Keratinocyte (primary cell): ENCODE measurements around the gene MAPKAPK3. TPM values are rescaled to one million over a fixed set of nuclear protein-coding genes. Genes with fewer than 3 reads are reported as not detected.

Experiments used
- DNase-seq: peaks from one replicate; pipeline ENCODE4 v3.0.0-alpha.2; 2011; ENCODE audit warnings: low read depth, missing footprints, low spot score
- FAIRE-seq: peaks from 2 replicates; lab custom pipeline; 2011; peaks lifted over from hg19 to GRCh38; lab: Jason Lieb, UNC
- H2AFZ ChIP-seq: 2 replicates; pipeline ENCODE4 v1.6.0; 2012; ENCODE audit warnings: low read length, control low read depth, inconsistent platforms; ENCODE audit not compliant: control insufficient read depth
- H3K27ac ChIP-seq: 2 replicates; pipeline ENCODE4 v1.5.1; 2011; ENCODE audit warnings: low read length; ENCODE audit not compliant: control insufficient read depth, insufficient read depth
- H3K27me3 ChIP-seq: 3 replicates; pipeline ENCODE4 v1.6.0; 2011; ENCODE audit warnings: low read length; ENCODE audit not compliant: control insufficient read depth, insufficient read depth; ENCODE audit errors: extremely low read depth
- H3K36me3 ChIP-seq, 2 experiments: 2 replicates in 1 of 2; 3 replicates in 1 of 2; pipeline ENCODE4 v1.5.1; 2011; ENCODE audit warnings: low read length in 2 of 2, mild to moderate bottlenecking in 1 of 2; ENCODE audit not compliant: control insufficient read depth in 2 of 2, insufficient read depth in 2 of 2; ENCODE audit errors: extremely low read depth in 1 of 2
- H3K4me1 ChIP-seq: 3 replicates; pipeline ENCODE4 v1.5.1; 2011; ENCODE audit warnings: low read length; ENCODE audit not compliant: control insufficient read depth, insufficient read depth; ENCODE audit errors: extremely low read depth
- H3K4me2 ChIP-seq: 3 replicates; pipeline ENCODE4 v1.6.0; 2011; ENCODE audit warnings: low read depth, low read length; ENCODE audit not compliant: control insufficient read depth, insufficient read depth; ENCODE audit errors: extremely low read depth
- H3K4me3 ChIP-seq, 3 experiments: fragments of 200-600 bp in 1 of 3; sonication (generic) in 1 of 3; 2 replicates in 2 of 3; 3 replicates in 1 of 3; pipeline ENCODE4 v1.5.1; 2011 to 2016; ENCODE audit warnings: low read length in 3 of 3, mild to moderate bottlenecking in 3 of 3, control low read depth in 2 of 3, inconsistent platforms in 1 of 3, low read depth in 1 of 3, mixed read lengths in 1 of 3, mixed run types in 1 of 3, moderate library complexity in 1 of 3; ENCODE audit not compliant: control insufficient read depth in 2 of 3, insufficient read depth in 2 of 3; ENCODE audit errors: extremely low read depth in 1 of 3
- H3K79me2 ChIP-seq: 2 replicates; pipeline ENCODE4 v1.6.0; 2012; ENCODE audit warnings: low read length; ENCODE audit not compliant: control insufficient read depth, insufficient read depth
- H3K9ac ChIP-seq: 3 replicates; pipeline ENCODE4 v1.6.0; 2011; ENCODE audit warnings: low read length; ENCODE audit not compliant: control insufficient read depth, insufficient read depth; ENCODE audit errors: extremely low read depth
- H3K9me1 ChIP-seq: 3 replicates; pipeline ENCODE4 v1.6.0; 2011; ENCODE audit warnings: low read length; ENCODE audit not compliant: control insufficient read depth, insufficient read depth; ENCODE audit errors: extremely low read depth
- H3K9me3 ChIP-seq: 2 replicates; pipeline ENCODE4 v1.5.1; 2012; ENCODE audit warnings: low read depth, low read length; ENCODE audit not compliant: control insufficient read depth
- H4K20me1 ChIP-seq: 3 replicates; pipeline ENCODE4 v1.6.0; 2011; ENCODE audit warnings: low read length; ENCODE audit not compliant: control insufficient read depth, insufficient read depth; ENCODE audit errors: extremely low read depth
- CTCF ChIP-seq, 3 experiments: IDR thresholded peaks in 1 of 3; conservative IDR thresholded peaks in 1 of 3; optimal IDR thresholded peaks in 1 of 3; 2 replicates in 2 of 3; 3 replicates in 1 of 3; pipeline versions ENCODE3 to v1.5.1; 2011; ENCODE audit warnings: low read length in 3 of 3, mild to moderate bottlenecking in 3 of 3, moderate library complexity in 2 of 3, control low read depth in 1 of 3, inconsistent platforms in 1 of 3; ENCODE audit not compliant: insufficient read depth in 2 of 3; ENCODE audit errors: extremely low read depth in 1 of 3
- EZH2 ChIP-seq: IDR thresholded peaks from one replicate; pipeline ENCODE4 v1.6.1; 2012; ENCODE audit warnings: inconsistent platforms, mild to moderate bottlenecking, low read length, moderate library complexity
- dilution Hi-C: fragments of 300-500 bp; cut with MboI; formaldehyde crosslinking; loops from one replicate; pipeline ENCODE4 v1.7.0; 2020; ENCODE audit warnings: low sequenced_read_pairs; ENCODE audit not compliant: extremely low pct_ligation_motif_present
- polyA plus RNA-seq, 5 experiments: library from polyadenylated mRNA; depleted of rRNA in 3 of 5; stranded (reverse) in 3 of 5; stranded (forward) in 1 of 5; unstranded in 1 of 5; fragments of >200 nt; gene quantifications; 1 replicate in 1 of 5; 2 replicates in 3 of 5; 3 replicates in 1 of 5; pipeline versions ENCODE4 v1.2.1 to v1.2.3, GENCODE V29; 2011 to 2012; ENCODE audit warnings: missing spikeins in 2 of 5, low read depth in 1 of 5, low replicate concordance in 1 of 5

Gene MAPKAPK3
- polyA plus RNA-seq, 1 donor (not counting 4 experiments of a cell fraction or from before 2014, with no cell fraction given) = 134 TPM

GRCh38 chr3:50581459-50581842 is 35.5 kb upstream of the MAPKAPK3 start:
- Histone ChIP-seq H3K9me1 (no peaks in the 10 kb centered on the region), H4K20me1 (no peaks in the 10 kb centered on the region), H3K27ac (no peak overlapping the region), H3K4me2 (no peak overlapping the region), H3K36me3 (peaks cover 16 to 24% of the 10 kb centered on the region in 2 experiments), H3K79me2 (no peaks in the 10 kb centered on the region), H3K4me1 (no peaks in the 10 kb centered on the region), H3K9ac (no peak overlapping the region), H3K27me3 (no peaks in the 10 kb centered on the region), H2AFZ (no peak overlapping the region), H3K4me3 (no peak overlapping the region), H3K9me3 (no peaks in the 10 kb centered on the region)
- TF ChIP-seq EZH2 = no peak
- TF ChIP-seq CTCF (optimal IDR thresholded peaks at IDR 0.05 in 1 of 3, IDR thresholded peaks at IDR 0.05 in 1 of 3, conservative IDR thresholded peaks at IDR 0.05 in 1 of 3; ENCODE audit: extremely low read depth in 1 of 3, insufficient read depth in 2 of 3, low read length in 3 of 3) = no peak
- FAIRE-seq = no peak
- DNase-seq = no peak
- dilution Hi-C loops = no loop called here

- no peak overlapping the region for H3K9ac ChIP-seq
- H3K9me1 ChIP-seq = no peaks in the 10 kb centered on the region
- no peak overlapping the region for H3K4me3 ChIP-seq
- no peak overlapping the region for H3K4me2 ChIP-seq
- H2AFZ ChIP-seq = no peak overlapping the region
- peaks cover 16 to 20% of the 10 kb centered on the region in 2 experiments for H3K36me3 ChIP-seq
- no peak overlapping the region for H3K27ac ChIP-seq
- H3K9me3 ChIP-seq = no peaks in the 10 kb centered on the region
- no peaks in the 10 kb centered on the region for H3K27me3 ChIP-seq
- no peak for TF ChIP-seq CTCF (optimal IDR thresholded peaks at IDR 0.05 in 1 of 3, IDR thresholded peaks at IDR 0.05 in 1 of 3, conservative IDR thresholded peaks at IDR 0.05 in 1 of 3; ENCODE audit: extremely low read depth in 1 of 3, insufficient read depth in 2 of 3, low read length in 3 of 3)
- TF ChIP-seq EZH2 = no peak
- no peaks in the 10 kb centered on the region for H3K79me2 ChIP-seq
- H4K20me1 ChIP-seq = no peaks in the 10 kb centered on the region
- no peaks in the 10 kb centered on the region for H3K4me1 ChIP-seq
- dilution Hi-C loops = no loop called here
- no peak for DNase-seq
- FAIRE-seq = no peak
These were observed 34.9 kb upstream of the MAPKAPK3 start for GRCh38 chr3:50582083-50582482.
